GM23338 (cell line): ENCODE data around the gene GLI1. TPM values are rescaled to one million over a fixed set of nuclear protein-coding genes. Genes with fewer than 3 reads are reported as not detected.

Experiments
- ATAC-seq: fragments of 200-7000 bp; cut with Tn5 transposase; 3 replicates; pipeline ENCODE4 v1.9.1; 2020
- DNase-seq: peaks from one replicate; pipeline ENCODE4 v3.0.0-alpha.2; 2015; ENCODE audit warnings: low spot score
- H2AFZ ChIP-seq: fragments of 200-600 bp; sonication (generic); 2 replicates; pipeline ENCODE4 v1.8.0; 2016; ENCODE audit warnings: antibody characterized with exemption, mild to moderate bottlenecking, moderate library complexity
- H3F3A ChIP-seq: fragments of 200-600 bp; sonication (generic); replicated peaks from 2 replicates; pipeline ENCODE4 v1.8.0; 2017; ENCODE audit warnings: antibody characterized with exemption, mixed run types, low read depth
- H3K27ac ChIP-seq: fragments of 200-600 bp; sonication (generic); 2 replicates; pipeline ENCODE4 v1.6.1; 2016; ENCODE audit warnings: low read depth
- H3K27me3 ChIP-seq: fragments of 200-600 bp; sonication (generic); 2 replicates; pipeline ENCODE4 v1.8.0; 2016; ENCODE audit warnings: mild to moderate bottlenecking, mixed run types, moderate library complexity; ENCODE audit not compliant: insufficient read depth
- H3K36me3 ChIP-seq: fragments of 200-600 bp; sonication (generic); 2 replicates; pipeline ENCODE4 v1.8.0; 2016; ENCODE audit warnings: mild to moderate bottlenecking; ENCODE audit not compliant: insufficient read depth
- H3K4me1 ChIP-seq: fragments of 200-600 bp; sonication (generic); 2 replicates; pipeline ENCODE4 v1.8.0; 2016; ENCODE audit warnings: mild to moderate bottlenecking, moderate library complexity; ENCODE audit not compliant: insufficient read depth
- H3K4me2 ChIP-seq: fragments of 200-600 bp; sonication (generic); 2 replicates; pipeline ENCODE4 v1.7.1; 2017; ENCODE audit warnings: mixed run types
- H3K4me3 ChIP-seq: fragments of 200-600 bp; sonication (generic); 2 replicates; pipeline ENCODE4 v1.6.1; 2016; ENCODE audit warnings: mixed run types
- H3K79me2 ChIP-seq: fragments of 200-600 bp; sonication (generic); replicated peaks from 2 replicates; pipeline ENCODE4 v1.8.0; 2017; ENCODE audit warnings: mild to moderate bottlenecking; ENCODE audit not compliant: insufficient read depth
- H3K9me2 ChIP-seq: fragments of 200-600 bp; sonication (generic); 2 replicates; pipeline ENCODE4 v1.8.0; 2017; ENCODE audit not compliant: insufficient read depth
- H4K20me1 ChIP-seq: fragments of 200-600 bp; sonication (generic); replicated peaks from 2 replicates; pipeline ENCODE4 v1.8.0; 2017; ENCODE audit warnings: mild to moderate bottlenecking; ENCODE audit not compliant: insufficient read depth
- H3K27ac Mint-ChIP-seq: 2 replicates; pipeline ENCODE4 v1.8.0; 2020; ENCODE audit warnings: inconsistent platforms, mild to moderate bottlenecking, moderate library complexity, mixed read lengths
- H3K27me3 Mint-ChIP-seq: 3 replicates; pipeline ENCODE4 v1.8.0; 2022; ENCODE audit warnings: low read depth, mild to moderate bottlenecking, moderate library complexity, mixed read lengths, inconsistent platforms; ENCODE audit not compliant: insufficient read depth, poor library complexity
- H3K36me3 Mint-ChIP-seq: 3 replicates; pipeline ENCODE4 v1.8.0; 2021; ENCODE audit warnings: low read depth, mild to moderate bottlenecking, inconsistent platforms, moderate library complexity, mixed read lengths
- H3K4me1 Mint-ChIP-seq: 3 replicates; pipeline ENCODE4 v1.8.0; 2020; ENCODE audit warnings: mild to moderate bottlenecking, inconsistent platforms, mixed read lengths
- H3K4me3 Mint-ChIP-seq: 3 replicates; pipeline ENCODE4 v1.8.0; 2021; ENCODE audit warnings: moderate library complexity, mild to moderate bottlenecking, inconsistent platforms, mixed read lengths
- H3K9me3 Mint-ChIP-seq: 3 replicates; pipeline ENCODE4 v1.8.0; 2020; ENCODE audit warnings: moderate library complexity, mild to moderate bottlenecking, inconsistent platforms, mixed read lengths
- CREB1 ChIP-seq: fragments of 250-450 bp; sonication (Bioruptor Pico); IDR thresholded peaks from 2 replicates; pipeline ENCODE4 v1.5.0; 2020; ENCODE audit warnings: low read depth, mild to moderate bottlenecking, moderate library complexity
- CTCF ChIP-seq, 2 experiments: fragments of 200-600 bp in 1 of 2; sonication (generic) in 1 of 2; conservative IDR thresholded peaks; 2 replicates each; pipeline versions ENCODE4 v1.5.1 to v1.6.1; 2016 to 2017; ENCODE audit warnings: antibody characterized with exemption in 2 of 2, low read depth in 2 of 2, mild to moderate bottlenecking in 2 of 2, moderate library complexity in 1 of 2
- ETS1 ChIP-seq: IDR thresholded peaks from 2 replicates; pipeline ENCODE4 v1.6.1; 2016; ENCODE audit warnings: antibody characterized with exemption
- EZH2 ChIP-seq: fragments of 200-600 bp; sonication (generic); IDR thresholded peaks from one replicate; pipeline ENCODE4 v1.8.0; 2017; ENCODE audit warnings: antibody characterized with exemption, mild to moderate bottlenecking, low read depth; ENCODE audit not compliant: unreplicated experiment
- NANOG ChIP-seq: IDR thresholded peaks from 2 replicates; pipeline ENCODE4 v1.6.1; 2016; ENCODE audit warnings: antibody characterized with exemption, borderline replicate concordance
- POLR2AphosphoS5 ChIP-seq: IDR thresholded peaks from 2 replicates; pipeline ENCODE4 v1.6.1; 2016; ENCODE audit warnings: antibody characterized with exemption, low read depth
- STAT1 ChIP-seq: IDR thresholded peaks from one replicate; pipeline ENCODE4 v1.6.1; 2016; ENCODE audit warnings: antibody characterized with exemption; ENCODE audit not compliant: unreplicated experiment
- ZNF114 ChIP-seq: fragments of 250-450 bp; sonication (Bioruptor Pico); IDR thresholded peaks from 2 replicates; pipeline ENCODE4 v1.5.0; 2020; ENCODE audit warnings: mild to moderate bottlenecking, moderate library complexity
- ZNF331 ChIP-seq: fragments of 250-450 bp; sonication (Bioruptor Pico); IDR thresholded peaks from 2 replicates; pipeline ENCODE4 v1.5.0; 2020; ENCODE audit warnings: low read depth, mild to moderate bottlenecking, moderate library complexity
- polyA plus RNA-seq: library from polyadenylated mRNA; unstranded; fragments of >200 nt; fragmentation: Nextera tagmentation; extraction: Ambion mirVana; gene quantifications from 2 replicates; pipeline ENCODE4 v1.2.1, GENCODE V29; 2016
- total RNA-seq: library from RNA; depleted of rRNA; stranded (reverse); fragments of >200 nt; shearing (Covaris generic); gene quantifications from 2 replicates; pipeline ENCODE4 v1.2.3, GENCODE V29; 2014
- TF ChIP-seq, protein P1 (sequence below): IDR thresholded peaks from one replicate; pipeline ENCODE4 v1.6.1; 2018; ENCODE audit warnings: antibody characterized with exemption; ENCODE audit not compliant: unreplicated experiment

The GLI1 gene
- total and polyA plus RNA-seq, 2 experiments from 2014 or later = 5.6 to 18.1 TPM

DNA sequence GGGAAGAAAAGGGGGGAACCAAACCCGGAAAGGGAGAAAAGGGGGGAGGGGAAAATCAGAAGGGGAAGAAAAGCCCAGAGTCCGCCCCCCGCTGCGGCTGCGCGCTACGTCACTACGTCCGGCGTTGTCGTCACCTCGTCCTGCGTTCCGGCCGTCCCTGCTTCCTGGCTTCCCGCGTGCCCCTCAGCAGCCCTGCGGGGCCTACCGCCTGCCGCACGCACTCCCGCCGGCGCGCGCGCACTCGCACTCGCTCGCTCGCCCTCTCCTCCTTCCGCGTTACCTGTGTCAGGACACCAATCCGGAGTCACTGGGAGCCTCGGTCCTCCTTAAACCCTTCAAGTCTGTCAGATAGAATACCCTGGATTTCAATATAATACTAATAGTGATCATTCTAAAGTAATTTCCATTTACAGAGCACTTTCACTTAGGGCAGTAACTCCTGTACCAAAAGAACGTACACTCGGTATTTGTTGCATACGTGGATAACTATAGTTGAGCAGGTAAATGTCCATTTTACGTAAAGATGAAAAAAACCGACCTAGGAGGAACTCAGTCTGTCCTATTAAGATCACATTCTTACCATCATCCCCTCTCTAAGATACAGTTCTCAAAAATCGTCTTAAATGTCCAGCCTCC, 28.5 kb upstream of the GLI1 start, which contains the start of gene R3HDM2:
Gene R3HDM2 (minus strand): TSS at position 113 of the 636 bp plus-strand sequence. CDS start 120,615 bp downstream, outside the sequence.
- H3K4me2 ChIP-seq = peak within 1 kb of the TSS; percentile 91
- peaks cover 31% of the 10 kb centered on the region for H3K79me2 ChIP-seq
- H3K4me3 ChIP-seq = peak within 1 kb of the TSS; percentile 64
- peak; percentile 92 for ATAC-seq
- Mint-ChIP-seq H3K27me3 (peaks cover 10% of the 10 kb centered on the region), H3K4me3 (peak within 1 kb of the TSS; percentile 93), H3K36me3 (no peaks in the 10 kb centered on the region; the same call in 2 of the 3 replicates), H3K4me1 (peaks cover 26% of the 10 kb centered on the region), H3K27ac (peak within 1 kb of the TSS; percentile 97), H3K9me3 (no peaks in the 10 kb centered on the region)
- H3K4me1 ChIP-seq = peaks cover 15% of the 10 kb centered on the region; the same call in 1 of the 2 replicates
- H3K27me3 ChIP-seq = no peaks in the 10 kb centered on the region
- peaks cover 11% of the 10 kb centered on the region for H3F3A ChIP-seq
- H2AFZ ChIP-seq = peak within 1 kb of the TSS; percentile 76
- H3K36me3 ChIP-seq = no peaks in the 10 kb centered on the region
- H3K27ac ChIP-seq = peak within 1 kb of the TSS; percentile 93
- TF ChIP-seq STAT1 (no peak), POLR2AphosphoS5 (peak; percentile 88), ETS1 (peak; percentile 55), CREB1 (CRISPR knock-in tag) (peak; percentile 95)
- TF ChIP-seq, protein P1, sequence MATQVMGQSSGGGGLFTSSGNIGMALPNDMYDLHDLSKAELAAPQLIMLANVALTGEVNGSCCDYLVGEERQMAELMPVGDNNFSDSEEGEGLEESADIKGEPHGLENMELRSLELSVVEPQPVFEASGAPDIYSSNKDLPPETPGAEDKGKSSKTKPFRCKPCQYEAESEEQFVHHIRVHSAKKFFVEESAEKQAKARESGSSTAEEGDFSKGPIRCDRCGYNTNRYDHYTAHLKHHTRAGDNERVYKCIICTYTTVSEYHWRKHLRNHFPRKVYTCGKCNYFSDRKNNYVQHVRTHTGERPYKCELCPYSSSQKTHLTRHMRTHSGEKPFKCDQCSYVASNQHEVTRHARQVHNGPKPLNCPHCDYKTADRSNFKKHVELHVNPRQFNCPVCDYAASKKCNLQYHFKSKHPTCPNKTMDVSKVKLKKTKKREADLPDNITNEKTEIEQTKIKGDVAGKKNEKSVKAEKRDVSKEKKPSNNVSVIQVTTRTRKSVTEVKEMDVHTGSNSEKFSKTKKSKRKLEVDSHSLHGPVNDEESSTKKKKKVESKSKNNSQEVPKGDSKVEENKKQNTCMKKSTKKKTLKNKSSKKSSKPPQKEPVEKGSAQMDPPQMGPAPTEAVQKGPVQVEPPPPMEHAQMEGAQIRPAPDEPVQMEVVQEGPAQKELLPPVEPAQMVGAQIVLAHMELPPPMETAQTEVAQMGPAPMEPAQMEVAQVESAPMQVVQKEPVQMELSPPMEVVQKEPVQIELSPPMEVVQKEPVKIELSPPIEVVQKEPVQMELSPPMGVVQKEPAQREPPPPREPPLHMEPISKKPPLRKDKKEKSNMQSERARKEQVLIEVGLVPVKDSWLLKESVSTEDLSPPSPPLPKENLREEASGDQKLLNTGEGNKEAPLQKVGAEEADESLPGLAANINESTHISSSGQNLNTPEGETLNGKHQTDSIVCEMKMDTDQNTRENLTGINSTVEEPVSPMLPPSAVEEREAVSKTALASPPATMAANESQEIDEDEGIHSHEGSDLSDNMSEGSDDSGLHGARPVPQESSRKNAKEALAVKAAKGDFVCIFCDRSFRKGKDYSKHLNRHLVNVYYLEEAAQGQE = no peak
- peak; percentile 97 for DNase-seq
- H3K9me2 ChIP-seq = no peaks in the 10 kb centered on the region
- H4K20me1 ChIP-seq = no peaks in the 10 kb centered on the region

DNA sequence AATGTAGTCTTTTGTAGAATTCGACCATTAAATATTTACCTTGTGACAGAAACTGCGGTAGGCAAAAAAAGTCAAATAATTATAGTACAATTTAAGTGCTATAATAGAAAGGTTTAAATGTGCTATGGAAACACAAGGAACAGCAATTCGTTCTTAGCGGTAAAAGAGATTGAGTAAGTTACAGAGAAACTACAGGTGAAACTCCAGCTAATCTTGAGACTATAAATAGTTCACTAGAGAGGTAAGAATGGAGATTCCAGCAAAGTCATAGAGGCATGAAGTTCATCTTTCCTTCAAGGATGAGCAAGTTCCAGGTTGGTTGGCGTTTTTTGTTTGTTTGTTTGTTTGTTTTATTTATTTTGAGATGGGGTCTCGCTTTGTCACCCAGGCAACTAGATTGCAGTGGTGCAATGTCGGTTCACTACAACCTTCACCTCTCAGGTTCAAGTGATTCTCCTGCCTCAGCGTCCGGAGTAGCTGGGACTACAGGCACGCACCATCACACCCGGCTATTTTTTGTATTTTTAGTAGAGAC, 27.9 kb upstream of the GLI1 start:
- Histone ChIP-seq H3K79me2 (peaks cover 28% of the 10 kb centered on the region), H3K4me1 (peaks cover 15% of the 10 kb centered on the region; the same call in 1 of the 2 replicates), H3K27ac (peak overlapping the region; percentile 76), H4K20me1 (no peaks in the 10 kb centered on the region), H3K36me3 (no peaks in the 10 kb centered on the region), H3K4me3 (peak overlapping the region; percentile 64), H3F3A (peaks cover 11% of the 10 kb centered on the region), H2AFZ (peak overlapping the region; percentile 43), H3K4me2 (peak overlapping the region; percentile 75), H3K27me3 (no peaks in the 10 kb centered on the region), H3K9me2 (no peaks in the 10 kb centered on the region)
- Mint-ChIP-seq H3K4me1 (peaks cover 26% of the 10 kb centered on the region), H3K9me3 (no peaks in the 10 kb centered on the region), H3K27me3 (peaks cover 10% of the 10 kb centered on the region), H3K36me3 (no peaks in the 10 kb centered on the region; the same call in 2 of the 3 replicates), H3K27ac (peak overlapping the region; percentile 95), H3K4me3 (peak overlapping the region; percentile 80)
- ATAC-seq (no peak), DNase-seq (no peak)
- no peak for TF ChIP-seq STAT1
- TF ChIP-seq ZNF114 (CRISPR knock-in tag) = no peak
- TF ChIP-seq CREB1 (CRISPR knock-in tag) = no peak
- TF ChIP-seq ZNF331 = no peak
- TF ChIP-seq, protein P1 = no peak
- no peak for TF ChIP-seq ETS1
- TF ChIP-seq NANOG = no peak
- TF ChIP-seq POLR2AphosphoS5 = no peak
- no peak for TF ChIP-seq CTCF (conservative IDR thresholded peaks at IDR 0.05; ENCODE audit: low read depth in 2 of 2)
- no peak for TF ChIP-seq EZH2
